GM19397 (cell line): ENCODE measurements around the gene CORO1C.
A peak's percentile ranks its signal among the peaks of the same experiment; 100 is the strongest.
"Not testable (repeated sequence)": the region's sequence is repeated elsewhere in the genome, so short reads cannot be mapped to it uniquely, and the experiment has no call there.

Experiments used
- ATAC-seq: cut with Tn5 transposase; IDR thresholded peaks from one replicate; pipeline ENCODE4 v1.9.1; 2021; ENCODE audit warnings: mild to moderate bottlenecking, moderate library complexity; ENCODE audit not compliant: unreplicated experiment

The CORO1C gene

DNA sequence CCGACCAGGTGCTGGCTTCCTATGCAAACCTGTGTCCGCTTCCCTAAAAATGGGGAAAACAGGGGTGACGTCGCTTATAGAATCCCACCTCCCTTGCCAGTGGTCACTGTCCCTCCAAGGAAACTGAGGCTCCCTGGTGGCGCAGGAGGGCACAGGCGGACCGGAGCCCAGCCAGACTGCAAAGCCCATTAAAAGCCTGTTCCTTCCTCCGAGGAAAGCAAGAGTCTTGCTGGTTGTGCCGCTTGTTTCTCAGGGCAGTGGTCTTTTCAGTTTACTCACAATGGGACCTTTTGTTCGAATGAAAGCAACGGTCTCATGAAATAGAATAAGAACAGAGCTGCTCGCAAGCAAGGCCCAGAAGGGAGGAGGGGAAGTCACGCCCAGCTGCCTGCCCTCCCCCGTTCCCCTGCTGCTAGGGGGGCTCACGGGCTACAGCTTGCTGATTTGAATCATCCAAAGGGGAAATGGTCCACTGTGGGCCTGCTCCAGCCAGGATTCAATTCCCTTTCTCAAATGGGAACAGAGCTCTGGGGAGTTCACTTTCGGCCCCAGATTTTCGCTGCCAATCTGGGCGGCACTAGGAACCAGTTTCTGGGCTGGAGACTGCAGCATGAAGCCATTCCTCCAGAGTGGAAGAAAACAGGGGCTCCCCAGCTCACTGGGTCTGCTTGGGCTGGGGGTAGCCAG is 93.0 kb downstream of the CORO1C start:
- no peak for ATAC-seq

- ATAC-seq, result no peak
Measured at GRCh38 chr12:108637222-108637971, 93.9 kb downstream of the CORO1C start.

- no peak for ATAC-seq
Measured at GRCh38 chr12:108635997-108636808, 95.1 kb downstream of the CORO1C start.

DNA sequence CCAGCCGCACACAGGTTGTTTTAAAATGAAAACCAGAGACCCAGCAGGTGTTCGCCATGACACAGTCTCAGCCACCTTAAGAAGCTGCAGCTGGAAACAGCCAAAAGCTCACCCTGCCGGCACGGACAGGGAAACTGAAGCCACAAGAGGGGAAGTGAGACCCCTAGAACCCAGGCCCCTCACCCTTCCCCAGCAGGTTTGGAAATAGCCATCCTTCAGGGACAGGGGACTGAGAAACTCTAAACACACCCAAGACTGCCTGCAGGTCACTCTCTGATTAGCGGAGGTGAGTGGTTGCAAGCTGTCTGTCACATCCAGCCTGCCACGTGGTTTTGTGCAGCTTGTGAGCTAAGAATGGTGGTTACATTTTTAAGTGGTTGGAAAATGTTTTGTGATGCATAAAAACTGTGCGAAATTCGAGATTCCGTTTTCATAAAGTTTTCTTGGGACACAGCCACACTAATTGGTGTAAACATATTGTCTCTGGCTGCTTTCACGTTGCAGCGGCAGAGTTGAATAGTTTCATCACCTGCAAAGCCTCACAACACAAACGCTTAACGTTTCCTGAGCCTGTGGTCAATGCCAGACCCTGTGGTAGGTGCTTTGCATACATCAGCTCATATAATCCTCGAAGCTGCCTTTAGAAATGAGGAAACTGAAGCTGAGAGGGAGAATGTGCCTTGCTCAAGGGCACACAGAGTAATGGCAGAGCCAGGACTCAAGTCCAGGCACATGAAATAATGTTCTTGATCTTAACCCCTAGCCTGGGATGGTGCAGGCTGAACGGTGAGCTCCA is 95.9 kb downstream of the CORO1C start:
- peak; percentile 47 for ATAC-seq

- no peak for ATAC-seq
Measured at GRCh38 chr12:108634341-108634751, 97.0 kb downstream of the CORO1C start.

DNA sequence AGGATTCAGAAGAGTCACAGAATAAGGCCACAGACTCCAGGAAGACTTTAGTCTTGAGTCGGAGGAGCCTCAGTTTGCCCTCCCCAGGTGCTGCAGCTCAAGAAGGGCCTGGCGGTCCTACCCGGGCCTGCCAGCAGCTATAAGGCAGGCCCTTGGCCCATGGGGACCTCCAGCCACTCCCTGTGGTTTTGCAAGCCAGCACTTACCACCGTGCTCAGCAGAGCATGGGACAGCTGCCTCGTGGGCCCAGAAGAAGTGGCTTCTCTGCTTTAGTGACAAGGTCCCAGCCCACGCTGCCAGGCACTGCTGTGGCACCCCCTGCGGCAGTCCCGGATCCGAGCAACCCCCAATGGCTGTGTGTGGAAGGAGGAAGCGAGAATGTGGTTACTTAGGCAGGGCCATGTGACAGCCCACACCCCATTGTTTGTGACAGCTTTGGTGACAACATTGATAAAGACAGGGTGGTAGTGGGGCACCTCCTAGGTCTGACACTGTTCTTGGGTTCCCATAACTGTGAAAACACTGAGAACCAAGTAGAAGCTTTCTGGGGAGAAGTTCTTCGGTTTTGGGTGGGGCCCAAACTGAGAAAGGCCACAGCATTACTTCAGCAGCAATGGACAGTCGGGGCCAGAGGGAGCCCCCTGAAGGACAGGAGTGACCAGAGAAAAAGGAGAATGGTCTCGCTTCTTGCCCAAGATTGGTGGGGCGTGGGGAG is 97.6 kb downstream of the CORO1C start, which contains the start of gene SELPLG:
TSS of gene SELPLG (minus strand) at position 361 of the 715 bp plus-strand sequence. CDS start 9,587 bp downstream, outside the sequence.
- peak; percentile 58 for ATAC-seq

- ATAC-seq, result no peak
Measured at GRCh38 chr12:108633081-108633533, 98.2 kb downstream of the CORO1C start.

GRCh38 chr12:108631261-108631660 is 100.1 kb downstream of the CORO1C start:
- not testable (repeated sequence) for ATAC-seq

DNA sequence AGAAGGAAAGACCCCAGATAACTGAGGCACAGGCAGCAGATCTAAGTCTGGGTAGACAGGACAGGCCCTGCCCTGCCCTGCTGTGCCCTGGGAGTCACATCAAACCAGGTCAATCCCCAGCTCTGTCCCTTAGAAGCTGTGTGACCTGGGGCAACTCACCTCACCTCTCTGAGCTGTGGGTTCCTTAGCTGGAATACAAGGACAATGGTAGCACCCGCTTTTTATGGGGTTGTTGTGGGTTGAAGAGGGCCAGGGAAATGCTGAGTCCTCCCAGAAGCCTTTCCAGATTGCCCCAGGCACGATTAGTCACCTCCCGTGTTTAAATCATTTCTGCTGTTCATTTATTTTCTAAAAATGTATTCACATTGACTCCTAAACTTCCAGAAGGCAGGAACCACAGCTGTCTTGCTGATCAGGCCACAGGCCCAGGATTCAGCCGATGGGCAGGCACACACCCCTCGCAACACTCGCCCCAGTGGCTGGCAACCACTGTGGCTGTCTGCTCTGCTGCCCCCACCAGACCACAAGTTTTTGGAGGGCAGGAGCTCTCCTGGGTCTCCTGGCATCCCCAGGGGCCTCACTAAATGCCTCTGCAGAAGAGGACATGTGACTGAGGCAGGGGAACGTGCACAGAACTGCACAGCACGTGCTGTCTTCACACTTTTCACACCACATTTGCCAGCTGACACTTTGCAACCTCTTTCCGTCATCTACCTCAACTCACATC is 100.7 kb downstream of the CORO1C start:
- no peak for ATAC-seq

GRCh38 chr12:108629824-108630476 is 101.4 kb downstream of the CORO1C start:
- ATAC-seq, result no peak

DNA sequence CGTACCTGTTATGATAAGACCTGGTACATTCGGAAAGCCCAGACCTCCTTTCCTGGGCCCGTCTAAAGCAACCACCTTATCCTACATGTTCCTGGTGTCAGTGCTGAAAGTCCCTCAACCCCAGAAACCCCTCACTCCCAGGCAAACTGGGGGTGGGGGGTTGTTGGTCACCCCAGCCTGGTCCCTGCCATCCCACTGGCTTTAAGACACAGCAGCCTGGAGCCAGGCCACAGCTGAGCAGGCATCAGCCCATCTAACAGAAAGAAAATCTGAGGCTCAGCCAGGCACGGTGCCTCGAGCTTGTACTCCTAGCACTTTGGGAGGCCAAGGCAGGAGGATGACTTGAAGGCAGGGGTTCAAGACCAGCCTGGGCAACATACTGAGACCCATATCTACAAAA is 102.2 kb downstream of the CORO1C start:
- no peak for ATAC-seq

- ATAC-seq, result no peak
Measured at GRCh38 chr12:108627134-108627920, 104.0 kb downstream of the CORO1C start.

- no peak for ATAC-seq
Measured at GRCh38 chr12:108625228-108625627, 106.1 kb downstream of the CORO1C start.

DNA sequence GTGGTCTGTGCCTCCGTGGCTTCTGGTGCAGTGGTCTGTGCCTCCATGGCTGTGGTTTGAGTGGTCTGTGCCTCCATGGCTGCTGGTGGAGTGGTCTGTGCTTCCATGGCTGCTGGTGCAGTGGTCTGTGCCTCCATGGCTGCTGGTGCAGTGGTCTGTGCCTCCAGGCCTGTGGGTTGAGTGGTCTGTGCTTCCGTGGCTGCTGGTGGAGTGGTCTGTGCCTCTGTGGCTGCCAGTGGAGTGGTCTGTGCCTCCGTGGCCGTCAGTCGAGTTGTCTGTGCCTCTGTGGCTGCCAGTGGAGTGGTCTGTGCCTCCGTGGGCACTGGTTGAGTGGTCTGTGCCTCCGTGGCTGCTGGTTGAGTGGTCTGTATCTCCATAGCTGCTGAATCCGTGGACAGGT is 107.7 kb downstream of the CORO1C start:
- ATAC-seq, result no peak

GRCh38 chr12:108622921-108623514 is 108.3 kb downstream of the CORO1C start:
- ATAC-seq, result no peak

- ATAC-seq, result no peak
Measured at GRCh38 chr12:108622421-108622820, 108.9 kb downstream of the CORO1C start.

GRCh38 chr12:108621161-108621560 is 110.2 kb downstream of the CORO1C start:
- no peak for ATAC-seq
